Stomach (tissue), 9 donors: Measurements from ENCODE around the gene SFXN2. TPM values are rescaled to one million over a fixed set of nuclear protein-coding genes. Genes with fewer than 3 reads are reported as not detected.
"Not testable (repeated sequence)": the region's sequence is repeated elsewhere in the genome, so short reads cannot be mapped to it uniquely, and the experiment has no call there.

Experiments used
- DNase-seq, 2 donors: peaks; one replicate each; pipeline versions ENCODE4 v3.0.0 to v3.0.0-alpha.2; 2013 to 2019
- H3K27ac ChIP-seq, 5 donors: fragments of 200-600 bp in 4 of 5; sonication (generic) in 4 of 5; one replicate each; pipeline ENCODE4 v1.5.1; 2013 to 2019; ENCODE audit warnings: mild to moderate bottlenecking in 1 of 5, moderate library complexity in 1 of 5
- H3K27me3 ChIP-seq, 3 donors: fragments of 200-600 bp; sonication (generic); one replicate each; pipeline ENCODE4 v1.5.1; 2017 to 2019; ENCODE audit warnings: mixed run types in 1 of 3
- H3K36me3 ChIP-seq, 4 donors: fragments of 200-600 bp; sonication (generic); 1 replicate in 3 of 4; 2 replicates in 1 of 4; pipeline ENCODE4 v1.5.1; 2016 to 2019
- H3K4me1 ChIP-seq, 4 donors: fragments of 200-600 bp; sonication (generic); one replicate each; pipeline ENCODE4 v1.5.1; 2016 to 2019
- H3K4me3 ChIP-seq, 4 donors: fragments of 200-600 bp; sonication (generic) in 3 of 4; one replicate each; pipeline ENCODE4 v1.5.1; 2016 to 2019; ENCODE audit warnings: mild to moderate bottlenecking in 1 of 4
- H3K9me3 ChIP-seq, 4 donors: fragments of 200-600 bp; sonication (generic); one replicate each; pipeline ENCODE4 v1.5.1; 2016 to 2019
- EP300 ChIP-seq: sonication (generic); formaldehyde crosslinking; IDR thresholded peaks from one replicate; pipeline ENCODE4 v1.6.1; 2017; ENCODE audit warnings: antibody characterized with exemption
- POLR2A ChIP-seq, 4 donors: fragments of 450-650 bp; IDR thresholded peaks; one replicate each; pipeline ENCODE4 v1.6.1; 2016; ENCODE audit warnings: antibody characterized with exemption in 4 of 4, control low read depth in 2 of 4, mild to moderate bottlenecking in 1 of 4, moderate library complexity in 1 of 4
- POLR2AphosphoS5 ChIP-seq, 3 donors: sonication (generic); formaldehyde crosslinking; IDR thresholded peaks; one replicate each; pipeline ENCODE4 v1.6.1; 2016; ENCODE audit warnings: antibody characterized with exemption in 3 of 3
- WGBS, 5 donors: extraction: QIAGEN DNeasy Blood & Tissue Kit in 3 of 5; methylation state at CpG; one replicate each; pipeline versions ENCODE4 v1.1.5 to v1.1.7; 2013 to 2018; 5-methylcytosine and 5-hydroxymethylcytosine counted together
- intact Hi-C: fragments of 100-400 bp; cut with DNase I; formaldehyde crosslinking; loops from one replicate; pipeline ENCODE4 v1.15.1; 2023; ENCODE audit warnings: low total_unique reads
- polyA plus RNA-seq, 3 donors: library from polyadenylated mRNA; stranded (reverse); fragments of 200-250 nt; gene quantifications; one replicate each; pipeline ENCODE4 v1.2.3, GENCODE V29; 2013
- total RNA-seq, 5 donors: library from RNA; depleted of rRNA; stranded (reverse); fragments of >200 nt; gene quantifications; one replicate each; pipeline versions ENCODE4 v1.1.0 to v1.2.3, GENCODE V29; 2014 to 2016
- TF ChIP-seq, protein P1 (sequence below), 7 experiments: fragments of 450-650 bp in 4 of 7; fragments of 200-600 bp in 3 of 7; sonication (generic) in 3 of 7; IDR thresholded peaks; one replicate each; pipeline ENCODE4 v1.5.1; 2016 to 2019; ENCODE audit warnings: antibody characterized with exemption in 7 of 7, control low read depth in 2 of 7, mild to moderate bottlenecking in 1 of 7
- donor health status: healthy with polysubstance abuse.
- donor health status: Bipolar disorder and iron deficiency.
- donor health status: healthy.

SFXN2 gene
- total and polyA plus RNA-seq, 8 donors: 4.7 to 267 (median 11.0) TPM

DNA sequence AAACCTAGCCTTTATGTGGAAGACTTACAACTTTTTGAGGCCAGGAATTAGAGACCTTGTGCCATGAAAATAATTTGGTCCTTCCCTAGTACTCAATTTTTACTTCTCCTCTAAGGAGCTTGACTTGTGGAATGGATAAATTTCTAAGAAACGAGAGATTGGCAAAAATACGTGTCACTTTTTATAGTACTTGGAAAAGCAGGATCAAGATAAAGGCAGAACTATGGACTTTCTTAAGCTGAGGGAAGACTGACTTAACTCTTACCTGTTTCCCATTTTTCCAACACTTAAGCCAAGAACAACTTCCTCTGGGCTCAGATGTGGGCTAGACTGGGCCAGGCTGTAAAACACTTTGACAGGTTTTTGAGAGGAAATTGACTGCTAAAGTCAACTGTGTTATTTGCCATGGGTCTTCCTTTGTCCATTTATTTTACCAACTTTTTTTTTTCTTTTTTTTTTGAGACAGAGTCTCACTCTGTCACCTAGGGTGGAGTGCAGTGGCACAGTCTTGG, 27.3 kb downstream of the SFXN2 start:
- intact Hi-C loops: no loop called here
- TF ChIP-seq POLR2A (IDR thresholded peaks at IDR 0.05) (no peak), POLR2AphosphoS5 (IDR thresholded peaks at IDR 0.05) (no peak)
- TF ChIP-seq, protein P1, sequence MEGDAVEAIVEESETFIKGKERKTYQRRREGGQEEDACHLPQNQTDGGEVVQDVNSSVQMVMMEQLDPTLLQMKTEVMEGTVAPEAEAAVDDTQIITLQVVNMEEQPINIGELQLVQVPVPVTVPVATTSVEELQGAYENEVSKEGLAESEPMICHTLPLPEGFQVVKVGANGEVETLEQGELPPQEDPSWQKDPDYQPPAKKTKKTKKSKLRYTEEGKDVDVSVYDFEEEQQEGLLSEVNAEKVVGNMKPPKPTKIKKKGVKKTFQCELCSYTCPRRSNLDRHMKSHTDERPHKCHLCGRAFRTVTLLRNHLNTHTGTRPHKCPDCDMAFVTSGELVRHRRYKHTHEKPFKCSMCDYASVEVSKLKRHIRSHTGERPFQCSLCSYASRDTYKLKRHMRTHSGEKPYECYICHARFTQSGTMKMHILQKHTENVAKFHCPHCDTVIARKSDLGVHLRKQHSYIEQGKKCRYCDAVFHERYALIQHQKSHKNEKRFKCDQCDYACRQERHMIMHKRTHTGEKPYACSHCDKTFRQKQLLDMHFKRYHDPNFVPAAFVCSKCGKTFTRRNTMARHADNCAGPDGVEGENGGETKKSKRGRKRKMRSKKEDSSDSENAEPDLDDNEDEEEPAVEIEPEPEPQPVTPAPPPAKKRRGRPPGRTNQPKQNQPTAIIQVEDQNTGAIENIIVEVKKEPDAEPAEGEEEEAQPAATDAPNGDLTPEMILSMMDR (IDR thresholded peaks at IDR 0.05): no peak
- H3K4me3 ChIP-seq: no peak overlapping the region
- H3K4me1 ChIP-seq: peaks cover 18 to 46% (median 29%) of the 10 kb centered on the region in 4 donors
- H3K27ac ChIP-seq: no peak overlapping the region
- DNase-seq: no peak
- WGBS, 5 donors: 33 to 62% (median 45%) methylated on average over 2 of the region's 2 CpGs
- H3K9me3 ChIP-seq: no peaks in the 10 kb centered on the region
- H3K36me3 ChIP-seq: peaks cover 0 to 10% (median 7%) of the 10 kb centered on the region in 4 donors
- H3K27me3 ChIP-seq: no peaks in the 10 kb centered on the region

DNA sequence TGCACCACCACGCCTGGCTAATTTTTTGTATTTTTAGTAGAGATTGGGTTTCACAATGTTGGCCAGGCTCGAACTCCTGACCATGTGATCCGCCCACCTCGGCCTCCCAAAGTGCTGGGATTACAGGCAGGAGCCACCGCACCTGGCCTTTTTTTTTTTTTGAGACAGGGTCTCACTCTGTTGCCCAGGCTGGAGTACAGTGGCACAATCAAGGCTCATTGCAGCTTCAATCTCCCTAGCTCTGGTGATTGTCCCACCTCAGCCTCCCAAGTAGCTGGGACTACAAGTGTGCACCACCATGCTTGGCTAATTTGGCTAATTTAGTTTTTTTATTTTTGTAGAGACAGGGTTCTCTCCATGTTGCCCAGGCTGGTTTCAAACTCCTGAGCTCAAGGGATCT, 27.9 kb downstream of the SFXN2 start:
- DNase-seq, intact Hi-C loops, H3K27ac ChIP-seq, H3K4me3 ChIP-seq, H3K27me3 ChIP-seq, H3K36me3 ChIP-seq, H3K9me3 ChIP-seq: not testable (repeated sequence)
- 90 to 97% (median 92%) methylated on average over 5 of the region's 5 CpGs for WGBS, 5 donors
- peaks cover 18 to 51% (median 29%) of the 10 kb centered on the region in 4 donors for H3K4me1 ChIP-seq

DNA sequence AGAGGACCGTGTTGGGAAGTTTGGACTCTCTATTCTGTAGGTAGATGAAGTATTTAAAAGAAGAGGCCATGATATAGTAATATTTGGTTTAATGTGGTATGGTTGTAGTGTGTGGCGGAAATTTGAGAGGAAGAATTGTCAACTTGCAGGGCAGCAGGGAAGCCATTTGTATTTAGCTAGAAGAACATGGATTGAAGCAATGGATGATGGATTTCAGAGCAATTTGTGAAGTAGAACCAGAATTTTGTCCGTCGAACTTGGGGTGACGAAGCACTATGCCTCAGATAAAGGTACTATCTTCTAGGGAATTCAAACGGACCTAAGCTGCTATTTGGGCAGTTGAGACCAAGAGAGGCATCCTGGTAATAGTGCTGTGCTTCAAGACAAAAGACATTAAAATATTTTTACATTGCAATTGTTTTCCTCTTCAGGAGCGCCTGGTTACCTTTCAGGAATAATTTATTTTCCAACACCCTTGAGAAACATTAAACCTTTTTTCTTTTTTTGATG, 28.7 kb downstream of the SFXN2 start:
- H3K27me3 ChIP-seq: no peaks in the 10 kb centered on the region
- peak overlapping the region; percentile 26 to 99 (median 48) for H3K4me3 ChIP-seq
- TF ChIP-seq POLR2A (IDR thresholded peaks at IDR 0.05) (no peak), POLR2AphosphoS5 (IDR thresholded peaks at IDR 0.05) (no peak)
- TF ChIP-seq, protein P1 (IDR thresholded peaks at IDR 0.05): no peak
- DNase-seq: no peak
- peaks cover 0 to under 1% (median 0%) of the 10 kb centered on the region in 4 donors for H3K36me3 ChIP-seq
- intact Hi-C loops: no loop called here
- peak overlapping the region in 2 of 5 donors; percentile 91 to 92 for H3K27ac ChIP-seq
- H3K9me3 ChIP-seq: no peaks in the 10 kb centered on the region
- WGBS, 5 donors: 32 to 41% (median 34%) methylated on average over 7 of the region's 7 CpGs
- peaks cover 18 to 55% (median 29%) of the 10 kb centered on the region in 4 donors for H3K4me1 ChIP-seq

DNA sequence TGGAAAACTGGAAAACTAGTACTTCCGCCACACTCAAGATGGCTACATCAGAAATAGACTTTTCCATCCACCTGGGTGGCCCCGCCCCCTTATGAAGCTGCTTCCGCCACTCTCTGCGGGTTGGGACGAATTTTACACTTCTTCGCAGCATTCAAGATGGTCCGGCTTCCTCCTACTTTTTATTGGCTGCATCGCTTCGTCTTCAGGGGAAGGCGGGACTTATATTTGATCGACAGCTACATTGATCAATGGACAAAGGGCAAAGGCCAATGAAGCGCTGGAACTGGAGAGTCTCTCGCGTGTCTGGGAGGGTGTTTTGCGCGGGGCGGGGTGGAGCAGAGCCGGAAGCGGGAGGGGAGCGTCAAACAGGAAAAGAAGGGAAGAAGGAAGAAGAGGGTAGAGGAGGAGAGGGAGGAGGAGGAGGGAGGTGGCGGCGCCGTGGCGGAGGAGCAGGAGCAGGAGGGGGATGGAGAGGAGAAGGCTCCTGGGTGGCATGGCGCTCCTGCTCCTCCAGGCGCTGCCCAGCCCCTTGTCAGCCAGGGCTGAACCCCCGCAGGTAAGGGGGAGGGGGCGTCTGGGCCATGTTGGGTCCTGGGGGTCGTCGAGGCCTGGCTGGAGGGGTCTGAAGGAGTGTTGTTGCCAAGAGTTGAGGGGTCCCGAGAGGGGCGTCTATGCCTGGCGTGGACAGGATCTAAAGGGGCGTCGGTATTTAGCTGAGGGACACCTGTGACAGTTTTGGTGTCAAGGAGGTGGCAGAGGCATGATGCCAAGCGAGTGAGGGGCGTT, 29.3 kb downstream of the SFXN2 start, which contains the start of gene WBP1L:
TSS of gene WBP1L (plus strand) at position 361 of the 786 bp plus-strand sequence. CDS start at position 467, 106 bp downstream.
- TF ChIP-seq, protein P1 (IDR thresholded peaks at IDR 0.05): no peak
- TF ChIP-seq POLR2AphosphoS5 (IDR thresholded peaks at IDR 0.05): peak; percentile 88 to 100 (median 99)
- TF ChIP-seq POLR2A (IDR thresholded peaks at IDR 0.05): peak in 1 of 4 donors; percentile 74
- TF ChIP-seq EP300: no peak
- intact Hi-C loops: no loop called here
- peak within 1 kb of the TSS; percentile 67 to 99 (median 84) for H3K4me3 ChIP-seq
- no peaks in the 10 kb centered on the region for H3K36me3 ChIP-seq
- peak; percentile 97 to 99 for DNase-seq
- WGBS, 5 donors: 0 to 1% (median 0%) methylated on average over 36 to 37 of the region's 37 CpGs
- H3K4me1 ChIP-seq: peaks cover 18 to 57% (median 32%) of the 10 kb centered on the region in 4 donors
- H3K27ac ChIP-seq: peak within 1 kb of the TSS; percentile 75 to 96 (median 92)
- H3K27me3 ChIP-seq: no peaks in the 10 kb centered on the region
- H3K9me3 ChIP-seq: no peaks in the 10 kb centered on the region
